C4-2B (cell line): Measurements from ENCODE around the gene ASCL1.

Source experiments
- ZFX ChIP-seq: fragments of 450-650 bp; IDR thresholded peaks from 2 replicates; pipeline ENCODE4 v1.6.1; 2017
- TF ChIP-seq, protein P1 (sequence below): fragments of 450-650 bp; conservative IDR thresholded peaks from 2 replicates; pipeline ENCODE4 v1.5.1; 2017; ENCODE audit warnings: mild to moderate bottlenecking

DNA sequence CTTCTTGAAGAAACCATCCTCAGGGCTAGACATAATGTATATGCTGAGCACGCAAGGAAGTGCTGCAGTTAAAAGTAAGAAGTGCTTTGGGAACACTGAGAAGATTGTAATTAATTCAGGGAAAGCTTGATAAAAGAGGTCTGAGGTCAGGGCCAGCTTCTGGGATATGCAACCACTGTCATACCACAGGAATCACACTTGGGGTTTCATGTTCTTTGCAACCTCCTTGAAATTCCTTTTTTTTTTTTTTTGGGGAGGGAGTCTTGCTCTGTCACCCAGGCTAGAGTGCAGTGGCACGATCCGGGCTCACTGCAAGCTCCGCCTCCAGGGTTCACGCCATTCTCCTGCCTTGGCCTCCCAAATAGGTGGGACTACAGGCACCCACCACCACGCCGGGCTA lies 47.3 kb upstream of the ASCL1 start:
- TF ChIP-seq, protein P1, sequence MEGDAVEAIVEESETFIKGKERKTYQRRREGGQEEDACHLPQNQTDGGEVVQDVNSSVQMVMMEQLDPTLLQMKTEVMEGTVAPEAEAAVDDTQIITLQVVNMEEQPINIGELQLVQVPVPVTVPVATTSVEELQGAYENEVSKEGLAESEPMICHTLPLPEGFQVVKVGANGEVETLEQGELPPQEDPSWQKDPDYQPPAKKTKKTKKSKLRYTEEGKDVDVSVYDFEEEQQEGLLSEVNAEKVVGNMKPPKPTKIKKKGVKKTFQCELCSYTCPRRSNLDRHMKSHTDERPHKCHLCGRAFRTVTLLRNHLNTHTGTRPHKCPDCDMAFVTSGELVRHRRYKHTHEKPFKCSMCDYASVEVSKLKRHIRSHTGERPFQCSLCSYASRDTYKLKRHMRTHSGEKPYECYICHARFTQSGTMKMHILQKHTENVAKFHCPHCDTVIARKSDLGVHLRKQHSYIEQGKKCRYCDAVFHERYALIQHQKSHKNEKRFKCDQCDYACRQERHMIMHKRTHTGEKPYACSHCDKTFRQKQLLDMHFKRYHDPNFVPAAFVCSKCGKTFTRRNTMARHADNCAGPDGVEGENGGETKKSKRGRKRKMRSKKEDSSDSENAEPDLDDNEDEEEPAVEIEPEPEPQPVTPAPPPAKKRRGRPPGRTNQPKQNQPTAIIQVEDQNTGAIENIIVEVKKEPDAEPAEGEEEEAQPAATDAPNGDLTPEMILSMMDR: no peak
- no peak for TF ChIP-seq ZFX
